Activated CD4-positive, alpha-beta T cell treated with anti-CD3 and anti-CD28 coated beads, Interleukin-2, amount 50 U/mL, for 24 hours (primary cell): ENCODE data around the gene RORC.

ENCODE experiments used
- DNase-seq, 2 donors: peaks; one replicate each; pipeline ENCODE4 v3.0.0-alpha.2; 2020; ENCODE audit warnings: low read depth in 1 of 2, low spot score in 1 of 2

RORC gene

GRCh38 chr1:151827853-151828252 lies 3.7 kb downstream of the RORC start:
- no peak for DNase-seq

DNA sequence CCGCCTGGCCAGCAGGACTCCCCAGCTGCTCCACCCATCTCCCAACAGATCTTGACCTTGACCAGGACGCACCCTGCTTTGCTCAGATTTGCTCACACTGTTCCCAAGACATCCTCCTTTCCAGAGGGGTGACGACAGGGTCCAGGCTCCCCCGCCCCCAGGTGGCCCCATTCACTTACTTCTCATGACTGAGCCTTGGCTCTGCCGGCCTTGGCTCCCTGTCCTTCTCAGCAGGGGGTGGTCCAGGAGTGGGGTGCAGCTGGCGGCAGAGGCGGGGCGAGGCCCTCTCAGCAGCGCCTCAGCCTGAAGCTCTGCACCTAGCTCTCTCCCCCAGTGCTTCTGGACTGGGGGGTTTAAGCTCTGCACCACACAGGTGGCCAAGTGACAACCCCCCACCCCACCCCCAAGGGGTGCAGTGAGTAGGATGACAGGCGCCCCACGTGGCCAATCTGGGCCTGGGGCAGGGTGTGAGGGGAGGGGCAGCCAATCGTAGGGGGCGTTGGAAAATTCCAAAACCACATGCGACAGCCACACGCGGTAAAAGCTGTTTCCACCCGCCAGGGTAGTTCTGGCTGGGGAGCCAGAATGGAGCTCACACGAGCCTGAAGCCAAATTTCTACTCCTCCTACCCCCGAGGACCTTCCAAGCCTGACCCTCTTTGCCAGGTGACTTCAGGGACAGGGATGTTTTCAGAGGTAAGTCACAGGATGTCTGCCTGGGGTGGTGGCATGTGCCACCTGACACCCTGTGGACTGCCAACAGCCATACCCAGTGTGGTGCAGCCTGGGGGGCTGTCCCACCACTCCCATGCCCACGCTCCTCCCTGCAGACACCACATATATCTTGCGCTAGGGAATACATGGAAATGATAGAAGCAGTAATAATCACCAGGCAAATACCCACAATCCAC lies 5.6 kb downstream of the RORC start:
- DNase-seq: no peak

- no peak for DNase-seq
Measured at GRCh38 chr1:151825204-151825603, 6.4 kb downstream of the RORC start.

DNA sequence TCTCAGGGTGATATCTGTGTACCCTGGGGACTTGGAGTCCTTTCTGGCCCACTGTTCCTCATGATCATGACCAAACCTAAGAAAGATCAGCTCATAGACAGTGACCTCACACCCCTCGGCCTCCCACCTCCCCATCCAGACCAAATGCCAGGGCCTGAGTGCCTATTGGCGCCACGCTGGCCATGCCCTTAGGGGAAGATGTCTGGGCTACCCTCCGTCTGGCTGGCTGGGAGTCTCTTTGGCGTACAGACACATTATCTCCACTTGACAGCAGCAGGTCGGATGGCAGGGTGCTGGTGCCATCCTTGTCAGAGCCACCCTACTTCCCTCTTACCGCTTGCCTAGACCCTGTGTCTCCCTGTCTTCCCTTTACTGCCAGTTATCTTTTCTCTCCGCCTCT lies 8.4 kb downstream of the RORC start:
- DNase-seq: no peak

GRCh38 chr1:151822404-151822803 lies 9.2 kb downstream of the RORC start:
- no peak for DNase-seq

DNA sequence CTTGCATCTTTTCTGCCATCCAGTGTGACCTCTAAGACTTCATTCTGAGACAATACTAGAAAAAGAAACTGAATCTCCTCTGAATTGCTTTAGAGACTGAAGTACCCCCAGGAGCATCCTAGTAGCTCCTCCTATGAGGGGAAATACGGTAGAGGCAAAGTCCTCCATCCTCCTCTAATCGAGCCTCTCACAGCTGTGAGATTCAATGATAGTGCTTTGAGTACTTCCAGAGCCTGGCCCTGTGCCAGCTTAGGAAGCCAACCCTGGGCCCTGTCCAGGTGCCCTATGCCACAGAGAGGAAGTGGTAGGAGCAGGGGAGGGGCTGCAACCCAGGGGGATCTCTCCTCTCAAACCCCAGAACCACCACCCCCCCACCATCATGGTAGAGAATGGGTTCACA lies 10.7 kb downstream of the RORC start:
- no peak for DNase-seq

DNA sequence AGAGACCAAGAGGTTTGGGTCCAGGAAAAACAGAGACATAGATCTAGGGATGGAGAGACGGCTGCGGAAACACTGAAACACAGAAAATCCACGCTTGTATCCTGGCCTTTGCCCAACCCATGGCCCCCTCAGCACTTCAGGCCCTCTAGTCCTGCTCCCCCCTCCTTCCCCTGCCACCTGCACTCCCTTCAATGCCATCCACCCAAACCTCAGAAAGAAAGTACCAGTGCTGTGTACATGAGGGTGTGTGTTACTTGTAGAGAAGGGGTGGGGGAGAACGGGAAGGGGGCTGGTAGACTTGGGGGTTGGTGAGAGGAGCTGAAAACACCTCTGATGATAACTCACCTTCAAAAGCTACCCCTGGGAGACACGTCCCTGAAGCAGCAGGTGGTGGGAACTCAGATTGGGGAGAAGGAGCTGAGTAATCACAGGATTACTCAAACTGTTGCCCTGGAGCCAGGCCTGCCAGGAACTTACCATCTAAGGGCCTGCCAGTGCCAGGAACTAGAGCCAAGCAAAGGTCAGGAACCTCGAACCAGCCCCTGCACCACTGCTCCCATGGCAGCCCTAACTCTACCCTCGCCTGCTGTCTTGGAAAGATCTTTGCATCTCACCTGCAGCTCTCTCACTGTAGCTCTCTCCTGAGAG lies 11.5 kb downstream of the RORC start:
- DNase-seq: no peak

- DNase-seq: no peak
Measured at GRCh38 chr1:151819227-151819835, 12.3 kb downstream of the RORC start.

DNA sequence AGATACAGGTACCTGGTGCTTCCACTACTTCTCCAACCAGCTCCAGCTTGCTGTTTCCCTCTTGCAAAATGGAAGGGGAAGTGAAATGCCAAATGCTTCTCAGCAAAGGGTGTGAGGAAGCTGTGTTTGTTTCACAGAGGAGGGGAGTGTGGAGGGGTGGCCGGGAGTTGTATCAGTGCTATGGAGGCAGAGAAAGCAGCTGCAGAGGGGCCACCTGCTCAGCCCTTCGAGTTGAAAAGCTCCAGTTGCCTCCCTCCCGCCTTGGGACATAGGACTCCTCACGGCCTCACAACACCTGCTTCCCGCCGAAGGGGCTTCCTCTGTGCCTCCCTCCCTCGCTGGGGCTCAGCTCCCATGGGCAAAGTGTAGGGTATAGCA lies 14.3 kb downstream of the RORC start:
- no peak for DNase-seq

GRCh38 chr1:151816548-151817352 lies 14.9 kb downstream of the RORC start:
- no peak for DNase-seq

GRCh38 chr1:151815716-151816327 lies 15.8 kb downstream of the RORC start:
- DNase-seq: no peak

GRCh38 chr1:151814971-151815545 lies 16.5 kb downstream of the RORC start:
- no peak for DNase-seq

DNA sequence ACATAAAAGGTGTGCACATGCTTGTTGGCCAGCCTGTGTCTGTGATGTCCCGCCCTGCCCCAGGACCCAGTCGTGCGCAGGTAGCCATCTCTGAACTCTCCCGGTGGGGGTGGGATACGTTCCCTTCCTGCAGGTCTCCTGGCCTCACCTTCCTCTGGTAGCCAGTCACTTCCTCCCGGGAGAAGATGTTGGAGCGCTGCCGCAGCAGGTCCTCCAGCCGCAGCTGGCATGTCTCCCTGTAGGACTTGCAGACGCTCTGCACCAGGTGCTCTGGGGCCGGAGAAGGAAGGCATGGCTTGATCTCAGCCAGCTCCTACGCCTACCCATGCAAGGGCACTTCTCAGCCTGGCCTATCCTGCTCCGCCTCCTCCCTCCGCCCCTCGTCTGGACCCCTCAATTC lies 17.2 kb downstream of the RORC start:
- no peak for DNase-seq

DNA sequence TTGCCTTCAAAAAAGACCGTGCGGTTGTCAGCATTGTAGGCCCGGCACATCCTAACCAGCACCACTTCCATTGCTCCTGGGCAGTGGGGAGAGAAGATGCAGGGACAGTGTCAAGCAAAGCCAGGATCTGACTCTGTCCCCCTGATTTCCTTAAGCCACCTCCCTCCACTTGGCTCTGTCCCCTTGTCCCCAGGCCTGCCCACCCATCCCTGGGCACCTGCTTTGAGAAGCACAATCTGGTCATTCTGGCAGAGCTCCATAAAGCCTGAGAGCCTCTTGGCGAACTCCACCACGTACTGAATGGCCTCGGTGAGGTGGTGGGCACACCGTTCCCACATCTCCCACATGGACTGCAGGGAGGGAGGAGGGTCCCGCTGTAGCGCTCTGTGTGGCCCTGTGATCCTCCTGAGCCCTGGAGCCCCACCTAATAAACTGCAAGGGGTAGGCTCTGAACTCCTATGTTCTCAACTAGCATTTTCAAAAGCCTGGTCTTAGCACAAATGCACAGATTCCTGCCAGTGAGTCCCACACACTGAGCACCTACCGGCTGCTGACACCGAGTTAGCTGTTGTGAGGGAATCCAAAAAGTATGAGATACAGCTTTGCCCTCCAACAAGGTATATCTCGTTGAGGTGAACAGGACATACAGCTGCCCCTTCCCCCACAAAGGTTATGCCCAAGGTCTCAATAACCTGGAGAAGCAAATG lies 18.2 kb downstream of the RORC start:
- DNase-seq: no peak

GRCh38 chr1:151811181-151811580 lies 20.4 kb downstream of the RORC start:
- DNase-seq: no peak

DNA sequence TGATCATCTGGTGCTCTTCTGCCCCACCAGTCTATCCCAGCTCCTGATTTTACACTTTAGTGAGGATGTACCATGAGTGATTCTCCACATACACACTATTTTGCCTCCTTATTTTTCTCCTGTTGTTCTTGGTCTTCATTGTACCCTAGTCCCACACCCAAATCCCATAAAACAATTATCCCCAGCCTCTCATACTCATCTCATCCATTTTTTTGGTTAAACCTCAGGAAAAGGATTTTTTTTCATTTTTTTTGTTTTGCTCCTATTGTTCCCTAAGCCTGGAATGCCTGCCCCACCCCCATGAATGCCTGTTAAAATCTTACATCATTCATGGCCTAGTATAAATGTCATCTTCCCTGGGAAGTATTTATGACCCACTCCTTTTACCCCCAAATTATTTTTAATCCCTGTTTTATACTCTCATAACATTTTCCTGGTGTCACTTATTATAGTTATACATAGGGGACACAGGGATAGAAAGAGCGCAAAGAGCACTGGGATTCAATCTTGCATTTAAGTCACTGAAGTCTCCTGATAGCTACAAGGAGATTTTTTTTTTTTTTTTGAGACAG lies 21.5 kb downstream of the RORC start:
- DNase-seq: no peak

GRCh38 chr1:151809290-151809984 lies 22.2 kb downstream of the RORC start:
- no peak for DNase-seq

DNA sequence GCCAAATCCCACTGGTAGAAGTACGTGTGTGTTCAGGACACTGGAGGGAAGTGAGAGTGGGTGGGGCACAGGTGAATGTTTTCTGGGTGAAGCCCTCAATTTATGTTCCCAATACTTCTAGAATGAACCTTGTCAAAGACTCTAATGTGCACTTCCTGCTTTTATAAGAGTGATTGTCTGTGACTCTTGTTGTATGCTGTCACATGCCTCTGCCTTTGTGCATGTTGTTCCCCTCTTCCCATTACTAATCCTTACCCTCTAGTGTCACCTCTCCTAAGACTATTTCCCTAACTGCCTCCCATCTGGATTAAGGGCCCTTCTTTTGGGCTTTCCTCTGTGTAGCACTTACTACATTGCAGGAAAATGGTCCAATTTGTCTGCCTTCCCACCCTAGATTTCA lies 23.8 kb downstream of the RORC start:
- no peak for DNase-seq

DNA sequence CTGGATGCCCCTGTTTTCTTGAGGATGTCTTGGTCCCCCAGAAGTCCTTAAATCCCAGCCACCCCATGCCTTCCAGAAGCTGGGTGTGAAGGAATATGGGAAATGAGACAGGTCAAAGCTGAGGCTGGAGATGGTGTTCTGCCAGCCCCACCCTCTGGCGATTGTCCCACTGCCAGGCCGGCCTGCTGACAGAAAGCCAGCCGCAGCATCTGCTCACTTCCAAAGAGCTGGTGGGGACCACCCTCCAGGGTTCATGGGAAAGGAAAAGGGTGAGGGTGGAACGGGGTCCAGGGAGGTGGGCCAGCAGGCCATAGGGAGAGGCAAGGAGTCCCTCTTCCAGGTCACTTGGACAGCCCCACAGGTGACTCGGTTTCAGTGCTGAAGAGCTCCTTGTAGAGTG lies 24.5 kb downstream of the RORC start:
- no peak for DNase-seq
